IMR-90 (cell line): Measurements from ENCODE around the gene MTUS2. TPM values are rescaled to one million over a fixed set of nuclear protein-coding genes. Genes with fewer than 3 reads are reported as not detected.

Experiments
- ATAC-seq: fragments of 200-7000 bp; cut with Tn5 transposase; 2 replicates; pipeline ENCODE4 v1.9.1; 2020; ENCODE audit warnings: low read depth, mild to moderate bottlenecking, moderate library complexity
- BruUV-seq: library from RNA; stranded (reverse); fragments of 400-500 nt; replicated peaks from 2 replicates; lab custom pipeline; 2021; lab: Mats Ljungman, UMichigan
- CTCF ChIA-PET: fragments of 300-600 bp; formaldehyde crosslinking; extraction: SDS; loops from one replicate; lab custom pipeline; 2021; ENCODE audit warnings: antibody characterized with exemption; lab: Yijun Ruan, JAX
- POLR2A ChIA-PET: fragments of 300-600 bp; sonication (Branson Sonifier 250); formaldehyde crosslinking; loops from one replicate; lab custom pipeline; 2022; ENCODE audit warnings: antibody characterized with exemption; ENCODE audit not compliant: unreplicated experiment; lab: Charles Lee
- DNase-seq: peaks from one replicate; pipeline ENCODE4 v3.0.0; 2013
- H2AFZ ChIP-seq: replicated peaks from 2 replicates; pipeline ENCODE3; 2013; ENCODE audit warnings: low read length, mild to moderate bottlenecking; ENCODE audit not compliant: poor library complexity
- H2AK5ac ChIP-seq: 2 replicates; pipeline ENCODE4 v1.6.1; 2013; ENCODE audit warnings: low read depth, low read length, inconsistent platforms
- H2AK9ac ChIP-seq: replicated peaks from 2 replicates; pipeline ENCODE3; 2013; ENCODE audit warnings: mild to moderate bottlenecking, low read depth, low read length, moderate library complexity; ENCODE audit not compliant: poor library complexity
- H2BK120ac ChIP-seq: 2 replicates; pipeline ENCODE4 v1.6.1; 2013; ENCODE audit warnings: low read depth, low read length, inconsistent platforms
- H2BK15ac ChIP-seq: 3 replicates; pipeline ENCODE4 v1.6.1; 2013; ENCODE audit warnings: low read depth, low read length, inconsistent platforms
- H2BK20ac ChIP-seq: 2 replicates; pipeline ENCODE4 v1.6.1; 2013; ENCODE audit warnings: low read depth, mild to moderate bottlenecking, inconsistent platforms, low read length, moderate library complexity
- H2BK5ac ChIP-seq: 2 replicates; pipeline ENCODE4 v1.6.1; 2013; ENCODE audit warnings: mild to moderate bottlenecking, low read depth, low read length, inconsistent platforms; ENCODE audit not compliant: poor library complexity, severe bottlenecking
- H3K14ac ChIP-seq: replicated peaks from 2 replicates; pipeline ENCODE4 v1.6.1; 2013; ENCODE audit warnings: low read depth, low read length, inconsistent platforms
- H3K18ac ChIP-seq: 2 replicates; pipeline ENCODE4 v1.6.1; 2013; ENCODE audit warnings: low read depth, low read length, control low read depth
- H3K23ac ChIP-seq: 2 replicates; pipeline ENCODE4 v1.6.1; 2013; ENCODE audit warnings: low read depth, low read length, inconsistent platforms
- H3K27ac ChIP-seq: 2 replicates; pipeline ENCODE4 v1.5.1; 2013; ENCODE audit warnings: mild to moderate bottlenecking, control low read depth, low read length; ENCODE audit not compliant: insufficient read depth
- H3K27me3 ChIP-seq: 2 replicates; pipeline ENCODE4 v1.6.1; 2013; ENCODE audit warnings: low read length; ENCODE audit not compliant: control insufficient read depth, insufficient read depth
- H3K36me3 ChIP-seq: 2 replicates; pipeline ENCODE4 v1.6.1; 2013; ENCODE audit warnings: low read length, mixed read lengths; ENCODE audit not compliant: control insufficient read depth, insufficient read depth
- H3K4ac ChIP-seq: 2 replicates; pipeline ENCODE4 v1.6.1; 2013; ENCODE audit warnings: low read depth, low read length, inconsistent platforms
- H3K4me1 ChIP-seq: 2 replicates; pipeline ENCODE4 v1.6.1; 2013; ENCODE audit warnings: low read length, mixed read lengths; ENCODE audit not compliant: control insufficient read depth, insufficient read depth
- H3K4me2 ChIP-seq: 2 replicates; pipeline ENCODE4 v1.6.1; 2013; ENCODE audit warnings: low read depth, mild to moderate bottlenecking, control low read depth, low read length, moderate library complexity
- H3K4me3 ChIP-seq: 2 replicates; pipeline ENCODE4 v1.5.1; 2013; ENCODE audit warnings: low read depth, mild to moderate bottlenecking, control low read depth, low read length, moderate library complexity; ENCODE audit not compliant: insufficient read depth
- H3K56ac ChIP-seq: 2 replicates; pipeline ENCODE4 v1.6.1; 2013; ENCODE audit warnings: low read length, inconsistent platforms; ENCODE audit not compliant: insufficient read depth; ENCODE audit errors: extremely low read depth
- H3K79me1 ChIP-seq, 2 experiments: 2 replicates each; pipeline ENCODE4 v1.6.1; 2013; ENCODE audit warnings: low read length in 2 of 2, inconsistent platforms in 1 of 2, low read depth in 1 of 2
- H3K9ac ChIP-seq: 2 replicates; pipeline ENCODE4 v1.6.1; 2013; ENCODE audit warnings: low read depth, low read length, control low read depth
- H3K9me1 ChIP-seq: 2 replicates; pipeline ENCODE4 v1.6.1; 2013; ENCODE audit warnings: low read length, inconsistent platforms; ENCODE audit not compliant: insufficient read depth
- H3K9me3 ChIP-seq: 2 replicates; pipeline ENCODE4 v1.6.1; 2013; ENCODE audit warnings: low read length; ENCODE audit not compliant: control insufficient read depth, insufficient read depth
- H4K20me1 ChIP-seq: 2 replicates; pipeline ENCODE4 v1.6.1; 2013; ENCODE audit warnings: low read length, inconsistent platforms; ENCODE audit not compliant: insufficient read depth
- H4K5ac ChIP-seq: 2 replicates; pipeline ENCODE4 v1.6.1; 2013; ENCODE audit warnings: mild to moderate bottlenecking, low read depth, low read length, control low read depth
- H4K8ac ChIP-seq, 2 experiments: 2 replicates each; pipeline ENCODE4 v1.6.1; 2013; ENCODE audit warnings: low read depth in 2 of 2, low read length in 2 of 2, control low read depth in 1 of 2, inconsistent platforms in 1 of 2
- H4K91ac ChIP-seq: 2 replicates; pipeline ENCODE4 v1.6.1; 2013; ENCODE audit warnings: low read depth, low read length, inconsistent platforms; ENCODE audit not compliant: insufficient read depth
- BHLHE40 ChIP-seq: fragments of 150-350 bp; IDR thresholded peaks from 2 replicates; pipeline ENCODE4 v1.6.1; 2016; ENCODE audit warnings: mild to moderate bottlenecking, low read depth, low read length
- CHD1 ChIP-seq: IDR thresholded peaks from 2 replicates; pipeline ENCODE4 v1.6.1; 2012; ENCODE audit warnings: low read depth, low read length, improper control_type of control experiment
- FOS ChIP-seq: fragments of 150-350 bp; IDR thresholded peaks from 2 replicates; pipeline ENCODE4 v1.6.1; 2016; ENCODE audit warnings: low read depth, low read length
- MAZ ChIP-seq: IDR thresholded peaks from 2 replicates; pipeline ENCODE4 v1.6.1; 2012; ENCODE audit warnings: low read depth, mild to moderate bottlenecking, low read length, improper control_type of control experiment, moderate library complexity, borderline replicate concordance
- NFE2L2 ChIP-seq: fragments of 150-350 bp; IDR thresholded peaks from 2 replicates; pipeline ENCODE4 v1.6.1; 2016; ENCODE audit warnings: low read depth, mild to moderate bottlenecking, low read length
- RAD21 ChIP-seq: IDR thresholded peaks from 2 replicates; pipeline ENCODE4 v1.6.1; 2012; ENCODE audit warnings: low read length, improper control_type of control experiment
- RCOR1 ChIP-seq: IDR thresholded peaks from 2 replicates; pipeline ENCODE4 v1.6.1; 2012; ENCODE audit warnings: mild to moderate bottlenecking, low read length, improper control_type of control experiment; ENCODE audit not compliant: insufficient replicate concordance
- RFX5 ChIP-seq: IDR thresholded peaks from 2 replicates; pipeline ENCODE4 v1.8.0; 2012; ENCODE audit warnings: low read depth, mild to moderate bottlenecking, low read length, moderate library complexity
- SMC3 ChIP-seq: fragments of 150-350 bp; IDR thresholded peaks from 2 replicates; pipeline ENCODE4 v1.6.1; 2016; ENCODE audit warnings: low read depth, mild to moderate bottlenecking, antibody characterized with exemption, low read length, moderate library complexity
- WGBS, 2 experiments: methylation state at CpG; one replicate each; pipeline versions ENCODE4 v1.1.5 to v1.1.7; 2013; ENCODE audit warnings: missing lambda C conversion rate in 2 of 2; ENCODE audit not compliant: insufficient read length in 1 of 2; ENCODE audit errors: extremely low coverage in 2 of 2; 5-methylcytosine and 5-hydroxymethylcytosine counted together
- dilution Hi-C: fragments of 300-500 bp; cut with HindIII; formaldehyde crosslinking; loops from one replicate; pipeline ENCODE4 v1.14.3; 2018; ENCODE audit warnings: low sequenced_read_pairs; ENCODE audit not compliant: unreplicated experiment
- in situ Hi-C: fragments of 300-500 bp; cut with MboI; formaldehyde crosslinking; loops from 3 replicates; pipeline ENCODE4 v1.14.3; 2019; ENCODE audit warnings: low sequenced_read_pairs, inconsistent platforms, mixed read lengths
- intact Hi-C: fragments of 100-400 bp; cut with micrococcal nuclease; formaldehyde crosslinking; loops from 2 replicates; pipeline ENCODE4 v1.10.0; 2022
- polyA plus RNA-seq, 3 experiments: library from polyadenylated mRNA; depleted of rRNA; stranded (reverse); fragments of >200 nt; gene quantifications; 2 replicates each; pipeline ENCODE4 v1.2.3, GENCODE V29; 2012; ENCODE audit warnings: low replicate concordance in 1 of 3
- total RNA-seq: library from RNA; depleted of rRNA; stranded (reverse); fragments of >200 nt; gene quantifications from 2 replicates; pipeline ENCODE4 v1.2.3, GENCODE V29; 2012
- TF ChIP-seq, protein P1 (sequence below): fragments of 150-350 bp; IDR thresholded peaks from 2 replicates; pipeline ENCODE4 v1.6.1; 2016; ENCODE audit warnings: low read depth, mild to moderate bottlenecking, low read length, moderate library complexity, borderline replicate concordance
- TF ChIP-seq, protein P2 (sequence below): conservative IDR thresholded peaks from 2 replicates; pipeline ENCODE4 v1.5.1; 2012; ENCODE audit warnings: mild to moderate bottlenecking, low read depth, low read length, improper control_type of control experiment
- TF ChIP-seq, protein P3 (sequence below): fragments of 150-350 bp; IDR thresholded peaks from 2 replicates; pipeline ENCODE4 v1.6.1; 2017; ENCODE audit warnings: mild to moderate bottlenecking, antibody characterized with exemption, low read length, low read depth

The MTUS2 gene
- total and polyA plus RNA-seq, 2 of the 4 experiments (the other 2 are of a cell fraction): under 0.01 to 0.02 TPM

DNA sequence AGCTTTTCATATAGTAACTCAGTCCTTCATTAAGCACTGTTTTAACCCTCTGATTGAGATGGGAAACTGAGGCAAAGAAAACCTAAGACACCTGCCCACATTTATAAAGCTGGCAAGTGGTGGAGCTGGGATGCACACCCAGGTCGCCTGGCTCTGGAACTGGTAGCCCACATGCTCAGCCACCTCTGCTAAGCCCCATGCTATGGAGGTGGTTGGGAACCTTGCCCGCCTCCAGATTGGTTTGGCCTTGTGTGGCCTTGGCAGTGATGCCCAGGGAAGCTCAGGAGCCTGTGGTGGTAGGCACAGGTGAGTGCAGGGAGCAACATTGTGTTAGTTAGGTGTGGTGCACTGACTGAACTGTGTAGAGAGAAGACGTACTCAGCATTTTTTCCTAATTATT is 370.2 kb downstream of the MTUS2 start:
- Histone ChIP-seq H3K9me1 (no peaks in the 10 kb centered on the region), H2BK15ac (no peak overlapping the region), H3K36me3 (no peaks in the 10 kb centered on the region), H4K5ac (no peak overlapping the region), H3K4me1 (no peaks in the 10 kb centered on the region), H3K9me3 (peaks cover 3% of the 10 kb centered on the region; the same call in 1 of the 2 replicates), H3K27ac (no peak overlapping the region), H3K4ac (no peak overlapping the region), H3K79me1 (no peaks in the 10 kb centered on the region), H4K8ac (no peak overlapping the region), H3K23ac (no peak overlapping the region), H3K4me3 (no peak overlapping the region), H2BK5ac (no peak overlapping the region), H2BK120ac (no peak overlapping the region), H2AFZ (no peak overlapping the region), H4K91ac (no peak overlapping the region), H2AK9ac (no peak overlapping the region), H3K56ac (no peak overlapping the region), H2AK5ac (no peak overlapping the region), H3K9ac (no peak overlapping the region), H3K14ac (no peak overlapping the region), H3K27me3 (no peaks in the 10 kb centered on the region), H4K20me1 (no peaks in the 10 kb centered on the region), H3K4me2 (no peak overlapping the region), H3K18ac (no peak overlapping the region), H2BK20ac (no peak overlapping the region)
- ChIA-PET POLR2A (no interaction called here), CTCF (no interaction called here)
- TF ChIP-seq SMC3: no peak
- TF ChIP-seq RAD21: no peak
- no peak for TF ChIP-seq RFX5
- TF ChIP-seq, protein P1, sequence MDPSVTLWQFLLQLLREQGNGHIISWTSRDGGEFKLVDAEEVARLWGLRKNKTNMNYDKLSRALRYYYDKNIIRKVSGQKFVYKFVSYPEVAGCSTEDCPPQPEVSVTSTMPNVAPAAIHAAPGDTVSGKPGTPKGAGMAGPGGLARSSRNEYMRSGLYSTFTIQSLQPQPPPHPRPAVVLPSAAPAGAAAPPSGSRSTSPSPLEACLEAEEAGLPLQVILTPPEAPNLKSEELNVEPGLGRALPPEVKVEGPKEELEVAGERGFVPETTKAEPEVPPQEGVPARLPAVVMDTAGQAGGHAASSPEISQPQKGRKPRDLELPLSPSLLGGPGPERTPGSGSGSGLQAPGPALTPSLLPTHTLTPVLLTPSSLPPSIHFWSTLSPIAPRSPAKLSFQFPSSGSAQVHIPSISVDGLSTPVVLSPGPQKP: no peak
- TF ChIP-seq CHD1: no peak
- no peak for TF ChIP-seq FOS
- TF ChIP-seq BHLHE40: no peak
- no peak for TF ChIP-seq MAZ
- no peak for TF ChIP-seq RCOR1
- TF ChIP-seq NFE2L2: no peak
- TF ChIP-seq, protein P2, sequence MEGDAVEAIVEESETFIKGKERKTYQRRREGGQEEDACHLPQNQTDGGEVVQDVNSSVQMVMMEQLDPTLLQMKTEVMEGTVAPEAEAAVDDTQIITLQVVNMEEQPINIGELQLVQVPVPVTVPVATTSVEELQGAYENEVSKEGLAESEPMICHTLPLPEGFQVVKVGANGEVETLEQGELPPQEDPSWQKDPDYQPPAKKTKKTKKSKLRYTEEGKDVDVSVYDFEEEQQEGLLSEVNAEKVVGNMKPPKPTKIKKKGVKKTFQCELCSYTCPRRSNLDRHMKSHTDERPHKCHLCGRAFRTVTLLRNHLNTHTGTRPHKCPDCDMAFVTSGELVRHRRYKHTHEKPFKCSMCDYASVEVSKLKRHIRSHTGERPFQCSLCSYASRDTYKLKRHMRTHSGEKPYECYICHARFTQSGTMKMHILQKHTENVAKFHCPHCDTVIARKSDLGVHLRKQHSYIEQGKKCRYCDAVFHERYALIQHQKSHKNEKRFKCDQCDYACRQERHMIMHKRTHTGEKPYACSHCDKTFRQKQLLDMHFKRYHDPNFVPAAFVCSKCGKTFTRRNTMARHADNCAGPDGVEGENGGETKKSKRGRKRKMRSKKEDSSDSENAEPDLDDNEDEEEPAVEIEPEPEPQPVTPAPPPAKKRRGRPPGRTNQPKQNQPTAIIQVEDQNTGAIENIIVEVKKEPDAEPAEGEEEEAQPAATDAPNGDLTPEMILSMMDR: no peak
- TF ChIP-seq, protein P3, sequence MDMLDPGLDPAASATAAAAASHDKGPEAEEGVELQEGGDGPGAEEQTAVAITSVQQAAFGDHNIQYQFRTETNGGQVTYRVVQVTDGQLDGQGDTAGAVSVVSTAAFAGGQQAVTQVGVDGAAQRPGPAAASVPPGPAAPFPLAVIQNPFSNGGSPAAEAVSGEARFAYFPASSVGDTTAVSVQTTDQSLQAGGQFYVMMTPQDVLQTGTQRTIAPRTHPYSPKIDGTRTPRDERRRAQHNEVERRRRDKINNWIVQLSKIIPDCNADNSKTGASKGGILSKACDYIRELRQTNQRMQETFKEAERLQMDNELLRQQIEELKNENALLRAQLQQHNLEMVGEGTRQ: no peak
- no peak for ATAC-seq
- in situ Hi-C loops (no loop called here), dilution Hi-C loops (no loop called here), intact Hi-C loops (no loop called here)
- no TSS peak for BruUV-seq
- DNase-seq: no peak
- 17% methylated on average over 1 of the region's 3 CpGs; no CpG with 5 or more reads in 1 of the 2 experiments for WGBS, 2 experiments
